ENCODE data around the gene CISTR. TPM values are rescaled to one million over a fixed set of nuclear protein-coding genes. Genes with fewer than 3 reads are reported as not detected.

Gene CISTR
- total and polyA plus RNA-seq, 2 experiments from 2014 or later, result not detected

GRCh38 chr12:53734425-53734824 is 17.4 kb downstream of the CISTR start:
- 93% methylated on average over 9 of the region's 9 CpGs for WGBS (ENCODE audit: low lambda C conversion rate, missing lambda C conversion rate)
- Histone ChIP-seq H3K9me2 (replicated peaks; ENCODE audit: insufficient read depth) (no peaks in the 10 kb centered on the region), H4K20me1 (ENCODE audit: insufficient read depth, poor library complexity, severe bottlenecking) (no peaks in the 10 kb centered on the region), H3K4me1 (ENCODE audit: insufficient read depth) (peaks cover 11% of the 10 kb centered on the region), H3K27ac (no peak overlapping the region), H3K27me3 (peaks cover 69% of the 10 kb centered on the region), H3K36me3 (replicated peaks; ENCODE audit: insufficient read depth, low read depth) (no peaks in the 10 kb centered on the region), H2AFZ (no peak overlapping the region), H3K4me3 (no peak overlapping the region), H3K9me3 (ENCODE audit: low read depth) (no peaks in the 10 kb centered on the region), H3K79me2 (no peaks in the 10 kb centered on the region), H3K4me2 (no peak overlapping the region)
- no peak for DNase-seq (ENCODE audit: low spot score)
- TF ChIP-seq CTCF (IDR thresholded peaks at IDR 0.05; ENCODE audit: poor library complexity) (no peak), EZH2phosphoT487 (IDR thresholded peaks at IDR 0.05; ENCODE audit: low read depth, severe bottlenecking, unreplicated experiment) (no peak), EZH2 (IDR thresholded peaks at IDR 0.05; ENCODE audit: borderline replicate concordance) (no peak)

- Histone ChIP-seq H3K9me3 (ENCODE audit: low read depth) (no peaks in the 10 kb centered on the region), H3K27me3 (peaks cover 63% of the 10 kb centered on the region), H3K79me2 (no peaks in the 10 kb centered on the region), H3K36me3 (replicated peaks; ENCODE audit: insufficient read depth, low read depth) (no peaks in the 10 kb centered on the region), H3K27ac (no peak overlapping the region), H4K20me1 (ENCODE audit: insufficient read depth, poor library complexity, severe bottlenecking) (no peaks in the 10 kb centered on the region), H3K4me3 (no peak overlapping the region), H2AFZ (no peak overlapping the region), H3K4me2 (no peak overlapping the region), H3K9me2 (replicated peaks; ENCODE audit: insufficient read depth) (no peaks in the 10 kb centered on the region), H3K4me1 (ENCODE audit: insufficient read depth) (peaks cover 6% of the 10 kb centered on the region)
- TF ChIP-seq EZH2phosphoT487 (IDR thresholded peaks at IDR 0.05; ENCODE audit: low read depth, severe bottlenecking, unreplicated experiment), result no peak
- no peak for TF ChIP-seq EZH2 (IDR thresholded peaks at IDR 0.05; ENCODE audit: borderline replicate concordance)
- TF ChIP-seq CTCF (IDR thresholded peaks at IDR 0.05; ENCODE audit: poor library complexity), result no peak
- no peak for DNase-seq (ENCODE audit: low spot score)
- WGBS (ENCODE audit: low lambda C conversion rate, missing lambda C conversion rate), result 48% methylated on average over 5 of the region's 5 CpGs
Measured at GRCh38 chr12:53733807-53734200, 18.0 kb downstream of the CISTR start.

GRCh38 chr12:53733051-53733806 is 18.6 kb downstream of the CISTR start:
- H3K4me1 ChIP-seq (ENCODE audit: insufficient read depth), result peaks cover 2% of the 10 kb centered on the region

More at GRCh38 chr12:53733051-53733806, 18.6 kb downstream of the CISTR start:
- Histone ChIP-seq H3K4me2 (no peak overlapping the region), H3K27me3 (peaks cover 57% of the 10 kb centered on the region), H4K20me1 (ENCODE audit: insufficient read depth, poor library complexity, severe bottlenecking) (no peaks in the 10 kb centered on the region), H3K9me3 (ENCODE audit: low read depth) (no peaks in the 10 kb centered on the region), H3K9me2 (replicated peaks; ENCODE audit: insufficient read depth) (no peaks in the 10 kb centered on the region), H3K79me2 (no peaks in the 10 kb centered on the region), H2AFZ (no peak overlapping the region), H3K27ac (no peak overlapping the region), H3K4me3 (no peak overlapping the region), H3K36me3 (replicated peaks; ENCODE audit: insufficient read depth, low read depth) (no peaks in the 10 kb centered on the region)
- TF ChIP-seq EZH2 (IDR thresholded peaks at IDR 0.05; ENCODE audit: borderline replicate concordance) (no peak), EZH2phosphoT487 (IDR thresholded peaks at IDR 0.05; ENCODE audit: low read depth, severe bottlenecking, unreplicated experiment) (no peak), CTCF (IDR thresholded peaks at IDR 0.05; ENCODE audit: poor library complexity) (no peak)
- DNase-seq (ENCODE audit: low spot score), result no peak
- 96% methylated on average over 2 of the region's 2 CpGs for WGBS (ENCODE audit: low lambda C conversion rate, missing lambda C conversion rate)

Measured in hepatocyte (in vitro differentiated cells).